RWPE2 (cell line): ENCODE measurements around the gene ZFHX3.

Experiments
- ATAC-seq: fragments of 200-7000 bp; cut with Tn5 transposase; 3 replicates; pipeline ENCODE4 v1.9.1; 2021; ENCODE audit warnings: low read depth
- DNase-seq: peaks from one replicate; pipeline ENCODE4 v3.0.0-alpha.2; 2020; ENCODE audit warnings: low spot score
- H3K27ac ChIP-seq: fragments of 450-650 bp; 2 replicates; pipeline ENCODE4 v1.5.1; 2017; ENCODE audit warnings: mild to moderate bottlenecking; ENCODE audit not compliant: poor library complexity, severe bottlenecking
- H3K27me3 ChIP-seq: fragments of 250-450 bp; sonication (Bioruptor Pico); 2 replicates; pipeline ENCODE4 v1.5.1; 2021; ENCODE audit warnings: mild to moderate bottlenecking, moderate library complexity; ENCODE audit not compliant: insufficient read depth, poor library complexity, severe bottlenecking
- H3K36me3 ChIP-seq: fragments of 250-450 bp; sonication (Bioruptor Pico); 2 replicates; pipeline ENCODE4 v1.5.1; 2020; ENCODE audit warnings: low read depth, mild to moderate bottlenecking, moderate library complexity
- H3K4me1 ChIP-seq: fragments of 250-450 bp; sonication (Bioruptor Pico); 2 replicates; pipeline ENCODE4 v1.5.1; 2021; ENCODE audit warnings: mild to moderate bottlenecking, moderate library complexity; ENCODE audit not compliant: insufficient read depth, poor library complexity, severe bottlenecking
- H3K4me3 ChIP-seq: fragments of 250-450 bp; sonication (Bioruptor Pico); 2 replicates; pipeline ENCODE4 v1.5.1; 2021; ENCODE audit warnings: mild to moderate bottlenecking, moderate library complexity; ENCODE audit not compliant: severe bottlenecking
- H3K9me3 ChIP-seq: fragments of 250-450 bp; sonication (Bioruptor Pico); 2 replicates; pipeline ENCODE4 v1.5.1; 2021; ENCODE audit warnings: mild to moderate bottlenecking, moderate library complexity; ENCODE audit not compliant: severe bottlenecking
- TF ChIP-seq, protein P1 (sequence below): fragments of 450-650 bp; IDR thresholded peaks from one replicate; pipeline ENCODE4 v1.5.1; 2017; ENCODE audit warnings: mild to moderate bottlenecking, moderate library complexity; ENCODE audit not compliant: poor library complexity, severe bottlenecking

The ZFHX3 gene

DNA sequence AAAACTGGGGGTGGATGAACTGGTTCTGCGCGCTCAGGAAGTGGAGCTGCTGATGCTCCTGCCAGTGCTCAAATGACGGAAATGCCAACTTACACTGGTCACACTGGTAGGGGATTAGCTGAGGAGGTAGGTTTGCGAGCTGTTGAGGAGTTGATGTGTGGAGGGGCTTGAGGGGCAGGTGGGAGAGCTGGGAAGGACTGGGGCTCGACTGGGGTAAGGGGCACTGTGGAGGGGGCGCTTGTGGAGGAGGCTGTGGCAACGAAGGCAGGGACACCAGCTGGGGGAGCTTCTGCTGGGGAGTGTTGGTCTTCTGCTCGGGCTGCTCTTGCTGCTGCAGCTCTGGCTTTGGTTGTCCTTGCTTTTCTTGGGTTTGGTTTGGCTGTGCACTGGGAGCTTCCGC is 252.9 kb downstream of the ZFHX3 start:
- Histone ChIP-seq H3K9me3 (no peaks in the 10 kb centered on the region), H3K27ac (no peak overlapping the region), H3K36me3 (peaks cover 49% of the 10 kb centered on the region), H3K27me3 (no peaks in the 10 kb centered on the region), H3K4me1 (no peaks in the 10 kb centered on the region), H3K4me3 (no peak overlapping the region)
- DNase-seq, result no peak
- TF ChIP-seq, protein P1, sequence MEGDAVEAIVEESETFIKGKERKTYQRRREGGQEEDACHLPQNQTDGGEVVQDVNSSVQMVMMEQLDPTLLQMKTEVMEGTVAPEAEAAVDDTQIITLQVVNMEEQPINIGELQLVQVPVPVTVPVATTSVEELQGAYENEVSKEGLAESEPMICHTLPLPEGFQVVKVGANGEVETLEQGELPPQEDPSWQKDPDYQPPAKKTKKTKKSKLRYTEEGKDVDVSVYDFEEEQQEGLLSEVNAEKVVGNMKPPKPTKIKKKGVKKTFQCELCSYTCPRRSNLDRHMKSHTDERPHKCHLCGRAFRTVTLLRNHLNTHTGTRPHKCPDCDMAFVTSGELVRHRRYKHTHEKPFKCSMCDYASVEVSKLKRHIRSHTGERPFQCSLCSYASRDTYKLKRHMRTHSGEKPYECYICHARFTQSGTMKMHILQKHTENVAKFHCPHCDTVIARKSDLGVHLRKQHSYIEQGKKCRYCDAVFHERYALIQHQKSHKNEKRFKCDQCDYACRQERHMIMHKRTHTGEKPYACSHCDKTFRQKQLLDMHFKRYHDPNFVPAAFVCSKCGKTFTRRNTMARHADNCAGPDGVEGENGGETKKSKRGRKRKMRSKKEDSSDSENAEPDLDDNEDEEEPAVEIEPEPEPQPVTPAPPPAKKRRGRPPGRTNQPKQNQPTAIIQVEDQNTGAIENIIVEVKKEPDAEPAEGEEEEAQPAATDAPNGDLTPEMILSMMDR, result no peak
- ATAC-seq, result no peak

DNA sequence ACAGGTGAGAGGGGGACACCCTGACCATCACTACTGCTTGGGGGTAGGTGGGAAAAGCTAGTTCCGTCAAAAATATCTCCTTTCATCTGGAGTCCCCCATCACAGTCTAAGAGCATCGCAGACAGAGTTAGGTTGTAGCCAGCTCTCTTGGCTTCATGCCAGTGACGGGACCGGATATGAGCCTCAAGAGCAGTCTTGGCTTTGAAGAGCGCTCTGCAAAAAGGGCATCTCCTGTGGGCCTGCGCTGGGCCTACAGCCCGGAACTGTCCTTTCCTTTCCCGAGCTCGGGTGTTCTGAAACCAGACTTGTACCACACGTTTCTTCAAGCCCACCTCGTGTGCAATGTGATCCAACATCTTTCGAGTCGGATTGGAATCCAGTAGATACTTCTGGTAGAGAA is 253.6 kb downstream of the ZFHX3 start:
- TF ChIP-seq, protein P1, result no peak
- Histone ChIP-seq H3K27me3 (no peaks in the 10 kb centered on the region), H3K36me3 (peaks cover 42% of the 10 kb centered on the region), H3K4me3 (no peak overlapping the region), H3K9me3 (no peaks in the 10 kb centered on the region), H3K27ac (no peak overlapping the region), H3K4me1 (no peaks in the 10 kb centered on the region)
- ATAC-seq (no peak), DNase-seq (no peak)

DNA sequence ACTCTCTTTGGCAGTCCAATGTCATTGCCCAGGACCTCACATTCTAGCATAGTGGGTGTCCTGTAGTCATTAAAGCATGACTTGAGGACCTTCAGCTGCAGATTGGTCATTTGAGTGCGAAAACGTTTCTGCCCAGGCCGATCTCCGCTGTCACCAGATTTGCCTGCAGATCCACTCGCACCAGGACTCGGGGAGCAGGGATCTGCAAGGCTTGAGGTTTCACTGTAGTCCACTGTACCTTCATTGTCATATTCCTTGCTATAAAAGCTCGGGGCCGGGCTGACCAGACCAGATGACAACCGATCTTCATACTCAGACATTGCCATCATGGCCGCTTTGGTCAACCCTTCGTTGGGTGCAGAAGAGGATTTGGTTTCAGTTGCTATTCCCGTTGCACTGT is 254.2 kb downstream of the ZFHX3 start:
- Histone ChIP-seq H3K4me1 (no peaks in the 10 kb centered on the region), H3K9me3 (no peaks in the 10 kb centered on the region), H3K27ac (no peak overlapping the region), H3K27me3 (no peaks in the 10 kb centered on the region), H3K4me3 (no peak overlapping the region), H3K36me3 (peaks cover 37% of the 10 kb centered on the region)
- DNase-seq (no peak), ATAC-seq (no peak)
- TF ChIP-seq, protein P1, result no peak

DNA sequence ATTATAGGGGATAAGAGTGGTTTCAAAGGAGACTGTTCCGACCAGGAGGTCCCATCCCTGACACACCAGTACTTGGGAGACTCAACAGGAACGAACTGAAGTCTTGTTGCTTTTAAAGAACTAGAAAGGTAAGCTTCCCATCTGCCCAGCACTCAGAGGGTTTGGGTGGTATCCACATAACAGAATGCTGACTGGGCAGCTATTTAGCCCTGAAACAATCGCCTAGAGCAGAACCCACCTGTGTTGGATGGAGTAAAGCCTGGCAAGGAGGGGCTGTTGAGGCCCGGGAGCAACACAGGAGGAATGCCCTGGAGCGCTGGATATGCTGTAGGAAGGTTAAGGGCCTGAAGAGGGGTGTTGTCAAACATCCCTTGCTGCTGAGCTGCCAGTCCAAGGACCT is 254.9 kb downstream of the ZFHX3 start:
- no peaks in the 10 kb centered on the region for H3K27me3 ChIP-seq
- DNase-seq (no peak), ATAC-seq (no peak)

DNA sequence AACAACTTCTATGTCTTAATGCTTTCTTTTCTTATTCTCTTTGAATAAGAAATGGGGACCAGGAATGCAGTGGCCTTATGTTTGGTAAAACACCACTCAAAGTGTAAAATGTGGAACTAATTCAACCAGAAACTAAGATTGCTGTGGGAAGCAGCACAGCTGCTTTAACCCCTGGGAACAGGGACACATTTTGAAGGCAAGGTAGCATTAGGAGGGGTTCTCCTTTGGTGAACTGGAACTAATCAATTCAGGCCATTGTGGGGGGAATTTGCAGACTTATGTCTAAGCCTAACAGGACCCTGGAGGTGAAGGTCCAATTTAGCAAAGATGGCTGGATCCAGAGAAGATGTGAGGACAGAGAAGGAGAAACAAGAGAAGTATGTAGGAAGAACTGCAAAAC is 256.1 kb downstream of the ZFHX3 start:
- Histone ChIP-seq H3K4me1 (peaks cover 4% of the 10 kb centered on the region), H3K4me3 (no peak overlapping the region), H3K27ac (no peak overlapping the region), H3K9me3 (no peaks in the 10 kb centered on the region), H3K27me3 (no peaks in the 10 kb centered on the region), H3K36me3 (peaks cover 27% of the 10 kb centered on the region)
- ATAC-seq, result no peak
- no peak for DNase-seq
- TF ChIP-seq, protein P1, result no peak

More for the DNA sequence above, 254.9 kb downstream of the ZFHX3 start:
- TF ChIP-seq, protein P1, result no peak
- Histone ChIP-seq H3K27ac (no peak overlapping the region), H3K4me1 (no peaks in the 10 kb centered on the region), H3K4me3 (no peak overlapping the region), H3K36me3 (peaks cover 34% of the 10 kb centered on the region), H3K9me3 (no peaks in the 10 kb centered on the region)
